ENCODE data around the gene CHMP1B.
A peak's percentile ranks its signal among the peaks of the same experiment; 100 is the strongest.

Gene CHMP1B

DNA sequence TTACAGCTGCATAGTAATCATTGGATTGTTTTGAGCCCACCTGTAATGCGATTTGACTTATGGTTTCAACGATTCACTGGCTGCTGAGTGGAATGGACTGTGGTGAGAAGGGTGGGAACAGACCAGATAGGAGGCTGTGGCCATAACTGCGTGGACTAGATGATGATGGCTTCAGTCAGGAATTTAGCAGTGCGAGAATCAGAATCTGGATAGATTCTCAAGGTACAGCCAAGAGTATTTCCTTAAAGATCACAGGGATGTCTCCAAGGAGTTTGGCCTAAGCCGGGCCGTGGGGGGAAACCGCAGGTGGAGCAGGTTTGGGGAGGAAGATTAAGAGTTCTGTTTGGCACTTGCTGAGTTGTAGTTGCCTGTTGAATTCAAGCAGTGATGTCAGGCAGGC is 44.0 kb upstream of the CHMP1B start:
- no peak overlapping the region for H2BK120ac ChIP-seq (ENCODE audit: low read depth, low read length)
- H3K4me2 ChIP-seq (ENCODE audit: low read length, poor library complexity, severe bottlenecking) = no peak overlapping the region
- no peaks in the 10 kb centered on the region for H3K79me1 ChIP-seq (replicated peaks; ENCODE audit: low read length, poor library complexity, severe bottlenecking)
- no peak overlapping the region for H3K27ac ChIP-seq (ENCODE audit: low read length, poor library complexity, severe bottlenecking)
- no peaks in the 10 kb centered on the region for H3K9me3 ChIP-seq (ENCODE audit: control insufficient read depth, low read length)
- no peak overlapping the region for H3K4me3 ChIP-seq (ENCODE audit: insufficient read depth in 1 of 2, low read depth in 1 of 2, low read length in 2 of 2)
- no peak for DNase-seq
- H2BK15ac ChIP-seq (ENCODE audit: low read depth, poor library complexity, severe bottlenecking) = peak overlapping the region; percentile 6
- H2BK5ac ChIP-seq (ENCODE audit: low read depth, low read length, poor library complexity, severe bottlenecking) = no peak overlapping the region
- 93% methylated on average over 7 of the region's 7 CpGs for WGBS
- peaks cover 11 to 14% of the 10 kb centered on the region in 2 experiments for H3K27me3 ChIP-seq (ENCODE audit: control insufficient read depth in 1 of 2, insufficient read depth in 1 of 2, low read length in 2 of 2)
- H4K91ac ChIP-seq (ENCODE audit: low read length) = no peak overlapping the region
- H3K14ac ChIP-seq (ENCODE audit: low read length in 2 of 2) = no peak overlapping the region
- peaks cover 6% of the 10 kb centered on the region for H3K4me1 ChIP-seq (ENCODE audit: control insufficient read depth, insufficient read depth, low read depth, low read length)
- peak overlapping the region in 1 of 2 experiments; percentile 31 for H2BK12ac ChIP-seq (ENCODE audit: low read length in 2 of 2)
- H3K23ac ChIP-seq (ENCODE audit: low read length in 2 of 2) = no peak overlapping the region
- H3K4ac ChIP-seq (ENCODE audit: low read depth in 1 of 2, low read length in 2 of 2) = no peak overlapping the region
- H2AFZ ChIP-seq (ENCODE audit: low read depth, low read length) = no peak overlapping the region
- H3K36me3 ChIP-seq (ENCODE audit: control insufficient read depth in 1 of 2, insufficient read depth in 2 of 2, low read depth in 1 of 2, low read length in 2 of 2) = no peaks in the 10 kb centered on the region
- no peak overlapping the region for H4K8ac ChIP-seq (ENCODE audit: low read length)
- no peak overlapping the region for H3K9ac ChIP-seq (ENCODE audit: low read length)
- no peak overlapping the region for H3K18ac ChIP-seq (ENCODE audit: low read depth in 1 of 2, low read length in 2 of 2)
- peak overlapping the region; percentile 28 for H2AK5ac ChIP-seq (ENCODE audit: low read length, severe bottlenecking)

DNA sequence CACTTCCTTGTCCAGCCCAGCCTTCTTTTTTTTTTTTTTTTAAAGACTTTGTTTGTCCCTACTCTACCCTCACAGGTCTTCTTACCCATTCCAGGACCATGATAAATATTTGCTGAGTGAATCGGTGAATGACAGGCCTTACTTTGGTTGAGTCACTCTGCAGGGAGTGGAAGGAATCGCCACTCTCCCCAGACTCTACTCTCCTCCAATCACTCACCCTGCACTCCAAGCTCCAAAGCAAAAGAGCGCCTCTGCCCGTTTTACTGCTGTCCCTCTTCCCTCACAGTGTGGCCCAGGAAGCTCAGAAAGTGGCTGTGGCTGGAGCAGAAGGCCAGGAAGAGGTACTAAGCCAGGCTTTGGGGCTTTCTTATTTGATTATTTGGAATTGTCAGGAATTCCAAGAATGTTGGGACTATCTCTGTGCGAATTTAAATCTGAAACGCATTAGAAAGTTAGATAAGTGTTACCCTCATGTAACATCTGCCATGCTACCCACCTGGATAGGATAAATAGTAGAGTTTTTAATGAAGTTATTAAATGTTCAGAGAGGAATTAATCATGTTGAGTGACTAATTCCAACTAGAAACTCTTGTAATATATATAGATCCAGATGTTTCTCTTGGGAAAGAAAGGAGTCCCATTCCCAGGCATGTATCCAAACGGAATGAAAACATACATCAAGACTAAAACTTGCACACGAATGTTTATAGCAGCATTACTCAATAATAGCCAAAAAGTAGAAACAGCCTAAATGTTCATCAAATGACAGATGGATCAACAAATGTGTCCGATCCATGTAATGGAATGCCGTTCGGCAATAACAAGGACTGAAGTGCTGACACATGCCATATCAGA is 43.0 kb upstream of the CHMP1B start:
- no peak overlapping the region for H2BK5ac ChIP-seq (ENCODE audit: low read depth, low read length, poor library complexity, severe bottlenecking)
- no peak overlapping the region for H3K4me2 ChIP-seq (ENCODE audit: low read length, poor library complexity, severe bottlenecking)
- no peak overlapping the region for H2AK5ac ChIP-seq (ENCODE audit: low read length, severe bottlenecking)
- H3K79me1 ChIP-seq (replicated peaks; ENCODE audit: low read length, poor library complexity, severe bottlenecking) = no peaks in the 10 kb centered on the region
- no peak overlapping the region for H3K18ac ChIP-seq (ENCODE audit: low read depth in 1 of 2, low read length in 2 of 2)
- peak; percentile 31 for DNase-seq
- no peaks in the 10 kb centered on the region for H3K36me3 ChIP-seq (ENCODE audit: control insufficient read depth in 1 of 2, insufficient read depth in 2 of 2, low read depth in 1 of 2, low read length in 2 of 2)
- peaks cover 6% of the 10 kb centered on the region for H3K4me1 ChIP-seq (ENCODE audit: control insufficient read depth, insufficient read depth, low read depth, low read length)
- no peak overlapping the region for H3K4me3 ChIP-seq (ENCODE audit: insufficient read depth in 1 of 2, low read depth in 1 of 2, low read length in 2 of 2)
- no peak overlapping the region for H2AFZ ChIP-seq (ENCODE audit: low read depth, low read length)
- H4K91ac ChIP-seq (ENCODE audit: low read length) = no peak overlapping the region
- H3K27ac ChIP-seq (ENCODE audit: low read length, poor library complexity, severe bottlenecking) = no peak overlapping the region
- no peak overlapping the region for H2BK12ac ChIP-seq (ENCODE audit: low read length in 2 of 2)
- no peak overlapping the region for H2BK15ac ChIP-seq (ENCODE audit: low read depth, poor library complexity, severe bottlenecking)
- no peak overlapping the region for H3K23ac ChIP-seq (ENCODE audit: low read length in 2 of 2)
- no peak overlapping the region for H3K9ac ChIP-seq (ENCODE audit: low read length)
- H3K14ac ChIP-seq (ENCODE audit: low read length in 2 of 2) = no peak overlapping the region
- no peaks in the 10 kb centered on the region for H3K9me3 ChIP-seq (ENCODE audit: control insufficient read depth, low read length)
- H3K4ac ChIP-seq (ENCODE audit: low read depth in 1 of 2, low read length in 2 of 2) = no peak overlapping the region
- H2BK120ac ChIP-seq (ENCODE audit: low read depth, low read length) = no peak overlapping the region
- 53% methylated on average over 10 of the region's 11 CpGs for WGBS
- H4K8ac ChIP-seq (ENCODE audit: low read length) = no peak overlapping the region
- H3K27me3 ChIP-seq (ENCODE audit: control insufficient read depth in 1 of 2, insufficient read depth in 1 of 2, low read length in 2 of 2) = peaks cover 8 to 11% of the 10 kb centered on the region in 2 experiments

- Histone ChIP-seq H2AK5ac (ENCODE audit: low read length, severe bottlenecking) (no peak overlapping the region), H2AFZ (ENCODE audit: low read depth, low read length) (no peak overlapping the region), H2BK15ac (ENCODE audit: low read depth, poor library complexity, severe bottlenecking) (no peak overlapping the region), H2BK12ac (ENCODE audit: low read length in 2 of 2) (no peak overlapping the region), H3K9ac (ENCODE audit: low read length) (no peak overlapping the region), H3K4ac (ENCODE audit: low read depth in 1 of 2, low read length in 2 of 2) (no peak overlapping the region), H3K18ac (ENCODE audit: low read depth in 1 of 2, low read length in 2 of 2) (no peak overlapping the region), H4K8ac (ENCODE audit: low read length) (no peak overlapping the region), H3K23ac (ENCODE audit: low read length in 2 of 2) (no peak overlapping the region), H3K27ac (ENCODE audit: low read length, poor library complexity, severe bottlenecking) (no peak overlapping the region), H3K79me1 (replicated peaks; ENCODE audit: low read length, poor library complexity, severe bottlenecking) (no peaks in the 10 kb centered on the region), H2BK120ac (ENCODE audit: low read depth, low read length) (no peak overlapping the region), H3K9me3 (ENCODE audit: control insufficient read depth, low read length) (no peaks in the 10 kb centered on the region), H3K4me2 (ENCODE audit: low read length, poor library complexity, severe bottlenecking) (no peak overlapping the region), H2BK5ac (ENCODE audit: low read depth, low read length, poor library complexity, severe bottlenecking) (no peak overlapping the region), H3K27me3 (ENCODE audit: control insufficient read depth in 1 of 2, insufficient read depth in 1 of 2, low read length in 2 of 2) (peaks cover 5 to 10% of the 10 kb centered on the region in 2 experiments), H3K4me3 (ENCODE audit: insufficient read depth in 1 of 2, low read depth in 1 of 2, low read length in 2 of 2) (no peak overlapping the region), H4K91ac (ENCODE audit: low read length) (no peak overlapping the region), H3K4me1 (ENCODE audit: control insufficient read depth, insufficient read depth, low read depth, low read length) (peaks cover 6% of the 10 kb centered on the region), H3K36me3 (ENCODE audit: control insufficient read depth in 1 of 2, insufficient read depth in 2 of 2, low read depth in 1 of 2, low read length in 2 of 2) (no peaks in the 10 kb centered on the region), H3K14ac (ENCODE audit: low read length in 2 of 2) (no peak overlapping the region)
- no peak for DNase-seq
- 98% methylated on average over 6 of the region's 6 CpGs for WGBS
Observed at GRCh38 chr18:11809895-11810294, 41.3 kb upstream of the CHMP1B start.

DNA sequence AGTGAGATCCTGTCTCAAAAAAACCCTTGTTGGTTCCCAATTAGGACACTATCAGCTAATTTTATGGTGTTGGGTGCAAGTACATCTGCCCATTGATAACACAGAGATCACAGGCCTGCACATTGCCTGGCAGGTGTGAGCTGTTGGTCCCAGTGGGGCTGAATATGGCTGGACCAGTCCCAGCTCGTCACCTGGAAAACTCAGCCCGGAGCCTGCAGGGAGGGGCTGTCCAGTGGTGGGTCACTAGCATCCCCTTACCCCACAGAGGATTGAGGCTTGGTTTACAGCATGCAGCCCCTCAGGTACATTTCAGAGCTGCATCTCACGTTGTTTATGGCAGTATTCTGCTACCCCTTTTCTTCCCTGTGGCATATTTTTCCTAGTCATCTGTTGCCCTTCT is 40.8 kb upstream of the CHMP1B start:
- H4K91ac ChIP-seq (ENCODE audit: low read length) = no peak overlapping the region
- H3K27me3 ChIP-seq (ENCODE audit: control insufficient read depth in 1 of 2, insufficient read depth in 1 of 2, low read length in 2 of 2) = peaks cover 5% of the 10 kb centered on the region in 2 experiments
- no peak overlapping the region for H3K27ac ChIP-seq (ENCODE audit: low read length, poor library complexity, severe bottlenecking)
- no peak overlapping the region for H2AK5ac ChIP-seq (ENCODE audit: low read length, severe bottlenecking)
- H3K4me2 ChIP-seq (ENCODE audit: low read length, poor library complexity, severe bottlenecking) = no peak overlapping the region
- peaks cover 6% of the 10 kb centered on the region for H3K4me1 ChIP-seq (ENCODE audit: control insufficient read depth, insufficient read depth, low read depth, low read length)
- no peaks in the 10 kb centered on the region for H3K36me3 ChIP-seq (ENCODE audit: control insufficient read depth in 1 of 2, insufficient read depth in 2 of 2, low read depth in 1 of 2, low read length in 2 of 2)
- no peak overlapping the region for H2BK5ac ChIP-seq (ENCODE audit: low read depth, low read length, poor library complexity, severe bottlenecking)
- H2BK15ac ChIP-seq (ENCODE audit: low read depth, poor library complexity, severe bottlenecking) = no peak overlapping the region
- no peak overlapping the region for H3K23ac ChIP-seq (ENCODE audit: low read length in 2 of 2)
- H3K9me3 ChIP-seq (ENCODE audit: control insufficient read depth, low read length) = no peaks in the 10 kb centered on the region
- H3K4ac ChIP-seq (ENCODE audit: low read depth in 1 of 2, low read length in 2 of 2) = no peak overlapping the region
- no peak overlapping the region for H2BK120ac ChIP-seq (ENCODE audit: low read depth, low read length)
- no peak overlapping the region for H3K18ac ChIP-seq (ENCODE audit: low read depth in 1 of 2, low read length in 2 of 2)
- H3K14ac ChIP-seq (ENCODE audit: low read length in 2 of 2) = no peak overlapping the region
- no peak for DNase-seq
- no peaks in the 10 kb centered on the region for H3K79me1 ChIP-seq (replicated peaks; ENCODE audit: low read length, poor library complexity, severe bottlenecking)
- whole genome bisulfite sequencing = 81% methylated on average over 3 of the region's 3 CpGs
- H2AFZ ChIP-seq (ENCODE audit: low read depth, low read length) = no peak overlapping the region
- no peak overlapping the region for H2BK12ac ChIP-seq (ENCODE audit: low read length in 2 of 2)
- no peak overlapping the region for H4K8ac ChIP-seq (ENCODE audit: low read length)
- H3K9ac ChIP-seq (ENCODE audit: low read length) = no peak overlapping the region
- H3K4me3 ChIP-seq (ENCODE audit: insufficient read depth in 1 of 2, low read depth in 1 of 2, low read length in 2 of 2) = no peak overlapping the region
